ENCODE data around the gene HS3ST5.

DNA sequence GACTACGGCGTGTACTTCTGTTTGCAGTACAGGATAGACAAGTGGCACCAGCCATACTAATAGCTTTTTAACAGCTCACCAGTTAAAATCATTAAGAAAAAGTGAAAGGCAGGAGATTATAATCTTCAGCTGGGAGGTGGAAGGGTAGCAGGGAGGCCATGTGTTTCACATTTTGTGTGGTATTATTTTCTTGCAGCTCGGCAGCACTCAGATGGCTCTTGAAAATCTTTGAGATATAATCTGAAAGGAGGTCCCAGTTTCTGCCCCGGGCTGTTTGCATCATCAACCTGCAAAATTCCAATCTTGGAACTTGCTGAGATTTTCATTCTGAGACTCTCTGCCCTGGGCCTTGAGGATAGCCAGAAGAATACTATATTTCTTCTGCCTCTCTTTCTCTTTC is 284.4 kb downstream of the HS3ST5 start:
- TF ChIP-seq, protein P1, sequence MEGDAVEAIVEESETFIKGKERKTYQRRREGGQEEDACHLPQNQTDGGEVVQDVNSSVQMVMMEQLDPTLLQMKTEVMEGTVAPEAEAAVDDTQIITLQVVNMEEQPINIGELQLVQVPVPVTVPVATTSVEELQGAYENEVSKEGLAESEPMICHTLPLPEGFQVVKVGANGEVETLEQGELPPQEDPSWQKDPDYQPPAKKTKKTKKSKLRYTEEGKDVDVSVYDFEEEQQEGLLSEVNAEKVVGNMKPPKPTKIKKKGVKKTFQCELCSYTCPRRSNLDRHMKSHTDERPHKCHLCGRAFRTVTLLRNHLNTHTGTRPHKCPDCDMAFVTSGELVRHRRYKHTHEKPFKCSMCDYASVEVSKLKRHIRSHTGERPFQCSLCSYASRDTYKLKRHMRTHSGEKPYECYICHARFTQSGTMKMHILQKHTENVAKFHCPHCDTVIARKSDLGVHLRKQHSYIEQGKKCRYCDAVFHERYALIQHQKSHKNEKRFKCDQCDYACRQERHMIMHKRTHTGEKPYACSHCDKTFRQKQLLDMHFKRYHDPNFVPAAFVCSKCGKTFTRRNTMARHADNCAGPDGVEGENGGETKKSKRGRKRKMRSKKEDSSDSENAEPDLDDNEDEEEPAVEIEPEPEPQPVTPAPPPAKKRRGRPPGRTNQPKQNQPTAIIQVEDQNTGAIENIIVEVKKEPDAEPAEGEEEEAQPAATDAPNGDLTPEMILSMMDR (IDR thresholded peaks at IDR 0.05; ENCODE audit: insufficient read depth, low read length, poor library complexity, severe bottlenecking): no peak
- no peak for TF ChIP-seq EZH2phosphoT487 (conservative IDR thresholded peaks at IDR 0.05; ENCODE audit: low read length)

All from SU-DHL-6 (cell line).